ENCODE data around the gene FLYWCH2.

- TF ChIP-seq BHLHE40 (IDR thresholded peaks at IDR 0.05; ENCODE audit: borderline replicate concordance) (no peak), FOXM1 (IDR thresholded peaks at IDR 0.05; ENCODE audit: borderline replicate concordance) (no peak), TARDBP (IDR thresholded peaks at IDR 0.05) (no peak), FOXK2 (IDR thresholded peaks at IDR 0.05) (no peak), ARNT (IDR thresholded peaks at IDR 0.05) (no peak), L3MBTL2 (conservative IDR thresholded peaks at IDR 0.05) (no peak), HDGF (IDR thresholded peaks at IDR 0.05; ENCODE audit: borderline replicate concordance) (no peak), SP1 (IDR thresholded peaks at IDR 0.05) (no peak), ZNF384 (IDR thresholded peaks at IDR 0.05) (no peak), SUZ12 (IDR thresholded peaks at IDR 0.05) (no peak), ELF4 (IDR thresholded peaks at IDR 0.05) (no peak), FOXA1 (IDR thresholded peaks at IDR 0.05) (no peak), NFRKB (IDR thresholded peaks at IDR 0.05) (no peak), PKNOX1 (IDR thresholded peaks at IDR 0.05) (no peak)
Measured at GRCh38 chr16:2852731-2853507, 30.1 kb upstream of the FLYWCH2 start.

Data from HEK293T (cell line).